Measurements from ENCODE around the gene TNFAIP1.

DNA sequence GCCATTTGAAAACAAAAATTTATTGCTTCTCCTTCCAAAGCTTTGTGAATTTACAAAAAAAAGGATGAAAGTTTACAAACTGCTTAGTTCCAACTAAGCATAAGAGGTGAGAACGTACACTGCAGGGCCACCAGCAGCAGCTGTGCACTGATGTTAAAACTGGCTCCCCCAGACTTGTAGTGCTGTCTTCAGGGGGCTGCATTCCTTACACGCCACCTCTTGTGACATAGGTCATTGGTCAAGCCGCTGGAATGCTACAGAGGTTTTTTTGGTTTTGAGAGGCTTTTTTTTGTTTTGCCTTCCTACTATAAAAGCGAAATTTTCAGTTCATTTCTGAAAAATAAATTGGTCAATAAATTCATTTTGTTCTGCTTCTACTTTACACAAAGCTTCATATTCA is 7.2 kb upstream of the TNFAIP1 start:
- TF ChIP-seq, protein P1, sequence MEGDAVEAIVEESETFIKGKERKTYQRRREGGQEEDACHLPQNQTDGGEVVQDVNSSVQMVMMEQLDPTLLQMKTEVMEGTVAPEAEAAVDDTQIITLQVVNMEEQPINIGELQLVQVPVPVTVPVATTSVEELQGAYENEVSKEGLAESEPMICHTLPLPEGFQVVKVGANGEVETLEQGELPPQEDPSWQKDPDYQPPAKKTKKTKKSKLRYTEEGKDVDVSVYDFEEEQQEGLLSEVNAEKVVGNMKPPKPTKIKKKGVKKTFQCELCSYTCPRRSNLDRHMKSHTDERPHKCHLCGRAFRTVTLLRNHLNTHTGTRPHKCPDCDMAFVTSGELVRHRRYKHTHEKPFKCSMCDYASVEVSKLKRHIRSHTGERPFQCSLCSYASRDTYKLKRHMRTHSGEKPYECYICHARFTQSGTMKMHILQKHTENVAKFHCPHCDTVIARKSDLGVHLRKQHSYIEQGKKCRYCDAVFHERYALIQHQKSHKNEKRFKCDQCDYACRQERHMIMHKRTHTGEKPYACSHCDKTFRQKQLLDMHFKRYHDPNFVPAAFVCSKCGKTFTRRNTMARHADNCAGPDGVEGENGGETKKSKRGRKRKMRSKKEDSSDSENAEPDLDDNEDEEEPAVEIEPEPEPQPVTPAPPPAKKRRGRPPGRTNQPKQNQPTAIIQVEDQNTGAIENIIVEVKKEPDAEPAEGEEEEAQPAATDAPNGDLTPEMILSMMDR (IDR thresholded peaks at IDR 0.05): no peak
- TF ChIP-seq POLR2A (IDR thresholded peaks at IDR 0.05): no peak
